Glomerular visceral epithelial cell (primary cell): ENCODE measurements around the gene IRF8.

Source experiments
- DNase-seq: peaks from one replicate; pipeline ENCODE4 v3.0.0-alpha.2; 2016; ENCODE audit errors: extremely low spot score

The IRF8 gene

DNA sequence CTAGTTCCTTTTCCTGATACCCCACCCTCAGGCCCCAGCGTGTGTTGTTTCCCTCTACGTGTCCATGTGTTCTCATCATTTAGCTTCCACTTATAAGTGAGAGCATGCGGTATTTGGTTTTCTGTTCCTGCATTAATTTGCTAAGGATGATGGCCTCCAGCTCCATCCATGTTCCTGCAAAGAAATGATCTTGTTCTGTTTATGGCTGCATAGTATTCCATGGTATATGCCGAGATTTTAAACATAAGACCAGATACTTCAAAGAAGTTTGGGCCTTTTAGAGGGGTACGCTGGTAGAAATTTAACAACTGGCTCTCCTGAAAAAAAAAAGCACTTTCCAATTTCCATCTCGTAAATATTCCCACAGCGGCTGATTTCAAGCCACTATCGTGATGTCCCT lies 59.8 kb downstream of the IRF8 start:
- DNase-seq = no peak

DNA sequence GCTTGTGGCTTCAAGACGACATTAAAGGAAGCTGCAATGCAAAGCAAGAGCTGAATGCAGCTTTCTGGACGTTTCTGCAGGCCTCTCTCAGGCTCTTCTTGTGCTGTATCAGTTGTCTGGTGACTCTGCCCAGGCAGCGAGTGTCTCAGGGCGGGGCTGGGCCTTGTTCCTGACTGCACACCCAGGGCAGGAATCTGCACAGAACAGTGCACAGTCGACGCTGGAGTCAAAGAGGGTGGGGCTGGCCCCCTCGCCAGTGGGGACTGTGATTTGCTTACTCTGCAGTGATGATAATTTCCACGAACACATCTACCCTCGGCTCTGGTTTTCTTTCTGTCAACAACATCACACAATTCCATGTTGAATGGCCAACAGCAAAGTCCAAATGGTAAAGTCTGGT lies 60.7 kb downstream of the IRF8 start:
- DNase-seq = no peak

DNA sequence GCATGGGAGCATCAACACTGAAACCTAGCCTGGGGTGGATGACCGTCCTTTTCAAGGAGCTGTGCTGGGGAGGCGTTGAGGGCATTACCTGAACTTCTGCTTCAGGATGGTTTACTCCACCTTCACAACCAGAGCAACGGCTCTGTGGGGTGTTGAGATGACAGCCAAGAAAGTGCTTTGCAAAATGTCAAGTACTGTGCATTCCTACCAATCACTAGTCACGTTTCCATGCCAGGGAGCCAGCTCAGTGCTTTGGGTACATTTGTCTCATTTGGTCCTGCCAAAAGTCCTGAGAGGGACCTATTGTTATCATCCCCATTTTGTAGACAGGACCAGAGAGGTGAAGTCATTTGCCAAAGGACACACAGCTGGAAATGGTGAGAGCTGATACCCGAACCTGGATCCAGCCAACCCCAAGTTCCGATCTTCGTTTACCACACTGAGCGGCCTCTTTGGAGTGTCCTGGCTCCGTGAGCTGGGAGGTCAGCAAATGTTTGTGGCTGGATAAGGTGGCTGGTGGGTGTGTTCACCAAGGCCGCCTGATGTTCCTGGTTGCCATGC lies 61.6 kb downstream of the IRF8 start:
- no peak for DNase-seq

DNA sequence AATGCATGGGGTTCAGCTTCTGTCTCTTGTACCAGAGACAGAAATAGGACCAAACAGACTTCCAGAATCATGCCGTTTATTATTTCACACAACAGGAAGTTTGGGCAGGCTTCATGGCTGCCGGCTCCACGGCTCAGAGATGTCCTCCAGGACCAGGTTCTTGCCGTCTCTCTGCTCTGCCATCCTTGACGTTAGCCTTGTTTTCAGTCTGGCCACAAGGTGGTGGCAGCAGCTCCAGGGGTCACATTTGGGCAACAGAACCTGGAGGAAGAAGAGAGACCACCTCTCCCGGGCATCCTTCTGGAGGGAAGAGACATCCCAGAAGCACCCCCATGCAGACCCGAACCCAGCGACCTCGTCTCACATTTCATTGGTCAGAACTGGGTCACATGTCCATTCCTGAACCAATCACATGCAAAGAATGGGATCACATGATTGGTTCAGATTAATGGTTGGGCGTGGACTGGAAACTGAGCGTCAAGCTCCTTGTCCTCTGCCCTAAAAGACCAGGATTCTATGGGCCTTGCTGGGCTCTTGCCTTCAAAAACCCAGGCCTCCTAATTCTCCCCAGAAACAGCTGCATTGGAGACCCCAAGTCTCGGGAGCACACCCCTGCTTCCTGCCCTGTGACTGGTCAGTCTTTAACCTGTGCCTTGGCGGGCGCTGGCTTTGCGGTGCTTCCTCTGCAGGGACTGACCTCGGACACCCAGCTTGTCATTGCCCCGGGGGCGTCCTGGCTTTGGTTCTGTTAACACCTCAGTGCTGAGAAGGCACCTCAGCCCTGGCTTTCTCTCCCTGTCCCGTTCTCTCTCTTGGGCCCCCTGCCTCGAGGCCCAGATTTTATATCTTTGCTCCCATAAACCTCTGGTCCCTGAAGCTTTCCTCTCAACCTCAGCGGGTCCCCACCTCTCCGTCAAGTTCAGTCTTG lies 63.3 kb downstream of the IRF8 start:
- no peak for DNase-seq

DNA sequence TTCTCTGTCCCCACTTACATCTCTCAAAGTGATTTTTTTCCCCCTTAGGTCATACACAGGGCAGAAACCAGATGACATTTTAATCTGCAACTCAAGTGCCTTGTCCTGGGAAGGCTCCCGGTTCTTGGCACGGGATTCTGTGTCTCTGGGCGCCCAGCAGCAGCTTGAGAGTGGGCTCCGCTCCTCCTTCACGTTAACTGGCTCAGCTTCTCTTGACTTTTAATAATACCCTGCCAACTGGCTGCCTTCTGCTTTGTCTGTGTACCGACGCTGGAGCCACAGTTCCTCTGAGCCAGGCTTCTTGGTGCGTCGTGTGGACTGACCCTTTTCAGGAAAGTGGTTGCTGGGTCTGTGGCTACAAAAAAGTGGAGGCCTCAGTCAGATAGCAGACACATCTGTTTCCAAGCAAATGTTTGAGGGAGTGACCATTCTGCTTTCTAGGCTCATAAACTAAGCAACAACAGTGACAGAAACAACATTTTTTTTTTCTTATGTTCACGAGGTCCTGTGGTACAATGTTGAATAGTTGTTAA lies 64.9 kb downstream of the IRF8 start:
- DNase-seq = no peak

DNA sequence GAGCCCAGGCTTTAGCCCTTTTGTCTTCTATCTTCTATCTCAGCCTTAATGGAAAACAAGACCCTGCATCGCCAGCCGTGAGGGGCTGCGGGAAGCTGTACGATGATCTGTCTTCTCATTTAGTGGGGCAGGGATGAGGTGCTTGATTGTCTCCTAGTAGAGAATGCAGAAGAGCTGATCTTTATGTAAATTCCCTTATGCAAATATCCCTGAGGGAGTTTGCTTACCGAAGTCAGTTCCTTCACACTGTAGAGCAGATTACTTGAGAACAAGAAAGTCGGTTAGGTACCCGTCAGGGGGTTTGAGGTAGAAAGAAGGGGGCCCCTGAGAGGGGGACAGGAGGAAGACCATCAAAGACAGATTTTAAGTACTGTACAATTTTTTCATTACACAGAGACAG lies 66.2 kb downstream of the IRF8 start:
- DNase-seq = no peak

DNA sequence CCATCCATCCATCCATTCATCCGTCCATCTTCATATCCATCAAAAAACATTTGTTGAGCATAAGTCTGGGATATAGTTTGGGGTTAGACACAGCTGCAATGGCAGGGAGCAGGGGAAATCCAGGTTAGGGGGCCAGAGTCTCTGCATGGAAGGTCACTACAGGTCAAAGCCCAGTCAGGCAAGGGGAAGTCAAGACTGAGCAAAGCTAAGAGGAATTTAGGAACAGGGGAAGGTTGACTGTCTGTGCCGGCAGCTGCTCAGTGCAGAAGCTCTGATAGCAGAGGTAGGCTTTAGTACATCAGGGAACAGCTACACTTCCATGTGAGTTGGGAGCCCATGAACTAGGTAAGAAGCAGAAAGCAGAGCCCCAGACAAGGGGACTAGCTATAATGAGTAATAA lies 68.1 kb downstream of the IRF8 start:
- DNase-seq = no peak

DNA sequence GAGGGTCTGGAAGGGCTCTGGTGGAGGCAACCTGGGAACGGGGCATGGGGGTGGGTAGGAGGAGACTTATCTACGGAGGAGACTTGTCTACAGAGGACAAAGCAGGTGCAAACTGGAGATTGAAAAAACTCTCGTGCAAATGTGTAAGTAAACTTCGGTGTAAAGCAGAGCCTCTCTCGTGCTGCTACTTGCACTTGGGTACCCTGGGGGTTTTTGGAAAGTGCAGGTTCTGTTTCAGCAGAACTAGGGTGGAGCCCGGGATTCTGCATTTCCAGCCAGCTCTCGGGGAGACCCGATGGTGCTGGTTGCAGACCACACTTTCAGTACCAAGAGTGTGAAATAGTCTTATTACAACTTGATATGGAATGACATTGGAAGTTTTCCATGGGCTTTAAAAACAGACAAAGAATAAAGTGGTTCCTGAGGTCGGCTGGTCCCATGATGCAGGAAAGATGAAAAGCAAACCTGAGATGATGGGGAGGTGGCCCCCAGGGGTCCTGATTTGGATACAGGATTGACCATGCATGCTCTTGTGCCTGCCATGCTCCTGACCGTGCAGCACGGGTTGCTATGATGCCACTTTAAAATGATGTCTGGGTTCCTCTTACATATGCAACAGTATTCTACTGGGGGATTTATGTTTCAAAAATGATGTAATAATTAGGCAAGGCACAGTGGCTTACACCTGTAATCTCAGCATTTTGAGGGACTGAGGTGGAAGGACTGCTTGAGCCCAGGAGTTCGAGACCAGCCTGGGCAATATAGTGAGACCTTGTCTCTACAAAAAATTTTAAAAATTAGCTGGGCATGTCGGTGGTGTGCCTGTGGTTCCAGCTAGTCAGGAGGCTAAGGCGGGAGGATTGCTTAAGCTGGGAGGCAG lies 69.3 kb downstream of the IRF8 start:
- DNase-seq = no peak

DNA sequence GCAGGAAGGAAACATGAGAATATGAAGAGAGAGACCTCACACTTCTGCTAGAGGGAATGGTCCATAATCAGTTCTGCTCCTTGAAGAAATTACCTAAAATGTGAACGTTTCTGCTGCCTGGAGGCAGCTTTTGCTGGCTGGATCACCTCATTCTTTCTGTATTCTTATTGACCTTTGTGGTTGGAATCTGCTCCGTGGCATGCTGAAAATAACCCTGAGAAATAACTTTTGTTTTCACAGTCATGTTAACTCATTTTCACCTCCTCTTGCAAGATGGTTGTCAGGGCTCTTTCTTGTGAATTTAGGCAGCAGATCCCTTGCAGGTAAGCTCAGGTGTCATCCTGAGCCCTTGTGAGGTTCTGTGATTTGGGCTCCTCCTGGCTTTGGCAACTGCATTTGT lies 70.2 kb downstream of the IRF8 start:
- DNase-seq = no peak

DNA sequence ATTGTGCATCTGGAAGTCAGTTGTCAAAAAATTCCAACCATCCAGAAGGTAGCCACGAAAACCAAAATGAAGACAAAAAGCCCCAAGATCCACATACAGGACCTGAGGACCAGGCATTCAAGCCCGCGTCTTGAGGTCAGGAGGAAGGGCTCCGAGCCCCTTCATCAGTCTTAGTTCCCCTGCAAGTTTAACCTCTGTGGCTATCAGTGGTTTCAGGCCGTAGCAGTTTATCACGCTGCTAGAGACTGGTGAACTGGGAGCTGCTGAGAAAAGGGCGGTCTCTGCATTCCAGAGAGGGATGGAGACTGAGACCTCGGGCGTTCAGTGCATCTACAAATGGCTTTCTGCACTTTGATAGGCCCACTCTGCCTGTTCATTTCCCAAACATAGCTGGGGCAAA lies 70.6 kb downstream of the IRF8 start:
- no peak for DNase-seq

DNA sequence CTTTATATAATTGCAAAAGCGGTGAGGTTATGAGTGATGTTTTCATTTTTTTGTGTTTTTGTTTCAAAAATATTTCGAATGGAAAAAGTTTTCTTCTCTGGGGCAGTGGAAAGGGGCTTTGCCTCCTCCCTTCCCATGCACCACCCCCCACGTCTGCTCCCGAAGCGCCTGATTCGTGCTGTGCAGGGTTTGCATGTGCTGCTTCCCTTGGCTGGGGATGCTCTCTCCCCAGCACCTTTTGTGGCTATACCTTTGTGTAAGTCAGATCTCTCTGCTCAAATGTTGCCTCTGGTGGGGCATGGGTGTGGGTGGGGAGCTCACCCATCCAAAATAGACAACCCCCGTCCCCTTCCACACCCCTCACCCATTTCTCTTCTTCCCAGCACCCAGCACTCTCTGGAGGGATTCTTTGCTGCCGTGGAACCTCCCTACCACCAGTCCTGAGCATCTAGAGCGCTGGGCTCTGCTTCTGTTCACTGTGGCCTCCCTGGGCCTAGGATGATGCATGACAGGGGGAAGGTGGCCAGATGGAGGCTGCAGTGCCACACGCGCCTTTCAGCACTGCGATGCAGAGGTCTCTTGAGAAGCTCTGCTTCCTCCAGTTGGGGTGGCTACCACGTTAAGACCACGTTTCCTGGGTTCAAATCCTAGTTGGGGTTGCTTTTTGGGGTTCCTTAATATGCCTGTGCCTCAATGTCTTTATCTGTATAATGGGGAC lies 71.2 kb downstream of the IRF8 start:
- DNase-seq = no peak

DNA sequence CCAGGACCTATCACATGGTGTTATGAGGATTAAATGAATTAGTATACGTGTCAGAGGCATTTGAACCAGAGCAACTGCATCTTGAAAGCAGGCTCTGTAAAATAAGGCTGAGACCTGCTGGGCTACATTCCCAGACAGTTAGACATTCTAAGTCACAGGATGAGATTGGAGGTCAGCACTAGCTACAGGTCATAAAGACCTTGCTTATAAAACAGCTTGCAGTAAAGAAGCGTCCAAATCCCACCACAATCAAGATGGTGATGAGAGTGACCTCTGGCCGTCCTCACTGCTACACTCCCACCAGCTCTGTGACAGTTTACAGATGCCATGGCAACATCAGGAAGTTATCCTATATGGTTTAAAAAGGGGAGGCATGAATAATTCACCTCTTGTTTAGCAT lies 71.8 kb downstream of the IRF8 start:
- no peak for DNase-seq
